Measurements from ENCODE around the gene ZNF285.
A peak's percentile ranks its signal among the peaks of the same experiment; 100 is the strongest.
"Not testable (repeated sequence)": the region's sequence is repeated elsewhere in the genome, so short reads cannot be mapped to it uniquely, and the experiment has no call there.

The ZNF285 gene

DNA sequence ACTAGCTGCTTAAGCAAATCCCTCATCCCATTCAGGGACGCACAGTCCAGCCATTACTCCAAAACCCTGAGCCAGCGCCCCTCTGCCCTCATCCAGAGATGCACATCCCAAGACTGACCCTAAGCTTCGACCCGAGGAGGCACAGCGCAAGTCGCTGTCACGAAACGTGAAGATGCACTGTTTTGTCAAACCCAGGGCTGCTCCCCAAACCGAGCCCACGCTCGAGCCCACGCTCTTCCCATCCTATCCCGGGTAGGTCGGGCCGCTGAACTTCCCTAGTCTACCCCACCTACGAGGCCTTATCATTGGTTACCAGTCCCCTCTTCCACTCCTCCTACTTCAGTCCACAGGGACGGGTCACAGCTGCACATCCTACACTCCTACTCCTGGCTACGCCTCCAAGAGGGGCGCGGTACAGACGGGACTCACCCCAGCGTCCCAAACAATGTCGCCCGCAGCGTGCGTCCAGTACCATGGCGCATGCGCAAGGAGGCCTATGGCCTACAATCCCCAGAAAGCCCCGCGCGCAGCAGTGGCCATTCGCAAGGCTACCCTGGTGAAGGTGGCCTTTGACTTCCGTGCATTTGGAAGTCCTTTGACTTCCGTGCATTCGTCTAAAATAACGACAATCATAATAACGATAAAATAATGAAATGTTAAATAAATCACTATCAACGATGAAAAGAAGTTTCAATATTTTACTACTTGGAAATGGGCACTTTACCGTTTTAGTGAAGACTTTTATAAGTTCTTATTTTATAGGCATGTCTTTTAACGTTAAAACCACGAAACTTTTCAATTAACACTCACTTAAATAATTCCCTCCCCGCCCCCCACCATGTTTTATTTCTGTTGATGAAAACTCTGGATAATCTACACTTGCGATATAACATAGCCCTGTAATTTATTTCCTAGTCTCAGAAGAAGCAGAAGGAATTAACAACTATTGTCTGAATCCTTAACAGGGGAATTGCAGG lies at the start of gene ZNF285:
Gene ZNF285 (minus strand): TSS at position 470 of the 977 bp plus-strand sequence. CDS start 4,395 bp downstream, outside the sequence.
- DNase-seq (ENCODE audit: low spot score), result peak; percentile 6

DNA sequence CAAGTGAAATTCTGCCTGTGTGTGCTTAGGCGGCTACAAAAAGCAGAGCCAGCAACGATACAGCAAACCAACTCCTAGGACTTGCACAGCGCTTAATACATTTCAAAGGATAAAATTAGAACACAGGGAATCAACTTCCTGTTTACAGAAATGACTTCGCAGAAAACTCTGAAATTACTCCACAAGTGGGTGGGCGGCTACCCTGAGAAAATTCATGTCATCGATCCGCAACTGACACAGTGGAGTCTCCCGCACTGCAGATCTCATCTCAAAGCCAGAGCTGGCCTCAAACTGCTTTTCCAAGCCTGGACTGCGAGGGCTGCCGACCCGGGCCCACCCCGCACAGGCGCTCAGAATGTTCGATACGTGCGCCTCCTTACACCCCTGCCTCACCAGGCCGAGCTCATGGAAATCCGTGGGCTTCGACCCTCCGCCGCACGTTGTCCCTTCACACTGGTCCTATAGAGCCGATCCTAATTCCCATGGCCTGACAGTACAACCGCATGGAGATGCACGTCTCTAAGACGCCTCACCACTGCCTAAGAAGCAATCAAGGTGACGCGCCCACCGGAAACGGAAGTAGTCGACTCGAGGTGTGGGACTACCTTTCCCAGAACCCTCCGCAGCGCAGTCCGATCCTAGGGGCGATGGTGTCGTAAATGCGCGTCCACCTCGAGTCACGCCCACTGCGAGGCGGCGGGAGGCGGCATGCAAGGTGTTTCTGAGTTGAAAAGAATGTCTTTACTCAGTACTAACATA lies 46.7 kb upstream of the ZNF285 start, which contains the start of gene ZNF229:
Gene ZNF229 (minus strand): TSS at position 557 of the 759 bp plus-strand sequence. CDS start 5,625 bp downstream, outside the sequence.
- no peak for DNase-seq (ENCODE audit: low spot score)

DNA sequence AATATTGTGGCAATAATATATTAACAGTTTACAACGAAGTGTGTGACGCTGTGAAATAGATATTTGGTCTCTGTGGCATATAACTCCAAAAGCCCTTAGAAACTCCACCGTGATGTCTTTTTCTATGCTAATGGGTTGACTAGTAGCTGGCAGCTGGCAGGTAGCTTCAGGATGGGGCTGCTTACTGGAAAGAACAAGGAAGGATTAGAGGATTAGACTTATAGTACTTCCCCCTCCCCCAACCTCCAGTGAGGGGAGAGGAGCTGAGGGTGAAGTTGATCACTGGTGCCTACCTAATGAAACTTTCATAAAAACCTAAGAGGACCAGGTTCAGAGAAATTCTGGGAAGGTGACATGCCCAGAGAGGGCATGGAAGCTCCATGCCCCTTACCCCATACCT lies 37.0 kb upstream of the ZNF285 start:
- no peak for DNase-seq (ENCODE audit: low spot score)

DNA sequence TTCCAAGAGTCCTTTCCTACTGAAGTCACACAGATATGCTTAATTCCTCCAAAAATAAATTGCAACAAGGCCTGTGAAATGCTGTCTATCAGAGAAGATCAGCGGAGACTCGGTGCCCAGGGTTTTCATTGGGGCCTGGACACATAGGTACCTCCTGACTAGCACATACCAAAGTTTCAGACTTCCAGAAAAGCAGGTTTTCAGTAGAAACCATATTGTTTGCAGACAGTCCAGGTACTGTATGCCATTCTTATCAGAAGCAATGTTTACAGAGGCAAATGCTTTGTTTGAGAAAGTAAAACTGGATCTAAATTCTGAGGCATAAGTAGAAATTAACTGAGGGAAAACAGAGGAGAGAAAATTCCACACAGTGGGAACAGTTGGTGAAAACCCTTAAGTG lies 34.0 kb upstream of the ZNF285 start:
- no peak for DNase-seq (ENCODE audit: low spot score)

DNA sequence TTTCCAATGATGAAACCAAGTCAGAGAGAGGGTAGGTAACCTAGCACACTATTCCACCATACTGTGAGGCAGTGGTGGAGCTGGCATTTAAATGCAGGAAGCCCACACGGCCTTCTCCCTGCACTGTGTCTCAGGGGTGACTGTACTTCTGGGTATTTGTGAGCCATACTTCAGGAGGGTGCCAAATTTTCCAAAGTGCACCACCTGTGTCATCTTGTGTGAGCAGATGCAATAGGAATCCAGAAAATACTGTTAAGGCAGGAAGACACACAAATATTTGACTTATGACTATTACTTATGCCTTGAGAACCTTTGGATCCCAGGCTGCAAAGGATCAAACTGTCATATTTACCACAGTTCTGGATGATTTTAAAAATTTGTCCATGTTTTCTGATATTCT lies 29.5 kb upstream of the ZNF285 start:
- DNase-seq (ENCODE audit: low spot score), result no peak

DNA sequence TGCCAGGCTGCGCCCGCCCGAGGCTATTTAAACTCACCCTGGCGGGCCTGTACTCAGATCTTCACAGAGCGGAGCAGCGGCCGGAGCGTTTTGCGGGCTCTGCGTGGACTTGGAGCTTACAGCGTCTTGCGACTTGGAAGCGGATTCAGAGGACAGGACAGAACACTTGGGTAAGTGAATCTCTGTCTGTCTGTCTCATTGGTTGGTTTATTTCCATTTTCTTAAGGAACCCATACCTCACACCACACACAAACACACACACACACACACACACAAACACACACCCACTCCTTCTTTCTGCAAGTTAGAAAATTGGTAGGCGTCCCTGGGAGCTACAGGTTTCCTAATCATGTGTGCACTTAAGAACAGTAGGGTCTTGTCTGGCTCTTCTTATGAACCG lies 14.1 kb upstream of the ZNF285 start:
- DNase-seq (ENCODE audit: low spot score), result not testable (repeated sequence)

DNA sequence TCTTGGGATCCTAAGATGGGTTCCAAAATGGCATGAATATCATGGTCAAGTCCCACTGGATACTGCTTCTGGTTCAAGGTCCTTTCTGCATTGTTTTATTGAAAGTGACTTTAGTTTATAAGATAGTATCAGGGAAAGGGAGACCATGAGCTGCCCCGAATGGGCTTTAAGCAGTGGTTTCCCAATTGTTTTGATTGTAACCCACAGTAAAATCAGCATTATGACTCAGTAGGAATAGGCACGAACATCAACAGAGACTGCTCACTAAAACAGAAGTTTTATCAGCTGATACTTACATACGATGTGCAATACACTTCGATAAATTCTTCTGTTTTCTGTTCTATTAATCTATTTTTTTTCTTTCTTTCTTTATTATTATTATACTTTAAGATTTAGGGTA lies 12.1 kb downstream of the ZNF285 start:
- DNase-seq (ENCODE audit: low spot score), result not testable (repeated sequence)

DNA sequence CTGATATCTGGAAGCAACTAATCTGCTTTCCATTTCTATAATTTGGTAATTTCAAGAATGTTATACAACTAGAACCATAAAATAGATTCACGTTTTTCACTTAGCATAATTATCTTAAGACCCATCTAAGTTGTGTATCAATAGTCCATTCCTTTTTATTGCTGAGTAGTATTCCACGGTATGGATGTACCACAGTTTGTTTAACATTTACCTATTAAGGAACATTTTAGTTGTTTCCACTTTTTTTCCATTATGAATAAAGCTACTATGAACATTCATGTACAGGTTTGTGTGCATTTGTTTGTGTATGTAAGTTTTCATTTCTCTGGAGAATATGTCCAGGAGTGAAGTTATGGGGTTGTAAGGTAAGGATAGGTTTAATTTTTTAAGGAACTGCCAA lies 26.6 kb downstream of the ZNF285 start:
- no peak for DNase-seq (ENCODE audit: low spot score)

DNA sequence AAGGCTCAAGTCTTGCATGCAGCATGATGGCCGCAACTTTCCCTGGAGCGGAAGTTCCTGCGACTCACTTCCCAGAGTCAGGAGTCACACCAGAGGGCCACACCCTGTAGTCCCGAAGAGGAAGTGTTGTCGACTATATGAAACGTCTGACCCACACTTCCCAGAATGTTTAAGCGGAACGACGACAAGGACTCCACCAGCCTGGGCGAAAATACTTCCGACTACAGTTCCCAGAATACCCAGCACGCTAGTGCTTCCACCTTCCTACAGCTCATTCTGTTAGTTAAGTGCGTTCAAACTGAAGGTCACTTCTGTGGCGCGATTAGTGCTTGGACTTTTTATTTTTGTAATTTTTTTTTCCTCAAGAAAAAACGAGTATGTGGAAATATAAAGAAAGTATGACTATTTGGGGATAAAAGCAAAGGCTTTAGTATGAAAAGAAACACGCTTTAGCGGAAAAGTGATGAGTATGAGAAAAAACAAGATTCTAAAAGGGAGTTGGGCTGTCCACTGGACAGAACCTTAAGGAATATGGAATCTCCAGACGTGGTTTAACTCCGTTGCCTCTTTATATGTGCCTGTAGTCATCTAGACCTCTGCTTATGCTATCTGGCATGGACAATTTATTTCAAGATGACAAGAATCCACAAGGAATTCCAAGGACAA lies 29.5 kb downstream of the ZNF285 start:
- DNase-seq (ENCODE audit: low spot score), result no peak

DNA sequence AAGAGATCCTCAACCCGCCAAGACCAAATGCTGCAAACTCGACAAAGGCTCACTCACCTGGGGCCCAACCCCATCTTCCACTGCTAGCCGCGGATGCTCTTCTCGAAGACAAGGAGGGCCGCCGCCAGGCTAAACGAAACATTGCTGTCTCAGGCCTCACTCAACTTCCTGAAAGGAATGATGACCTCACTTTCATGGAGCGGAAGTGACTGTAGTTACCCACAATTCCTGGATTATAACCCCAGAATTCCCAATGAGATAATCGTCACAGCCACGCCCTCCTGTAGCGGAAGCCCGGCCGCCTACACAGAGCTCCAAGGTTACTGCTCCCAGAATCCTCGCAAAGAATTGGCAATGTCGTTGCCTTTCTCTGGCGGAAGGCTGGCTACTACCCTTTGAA lies 34.4 kb downstream of the ZNF285 start:
- DNase-seq (ENCODE audit: low spot score), result no peak

DNA sequence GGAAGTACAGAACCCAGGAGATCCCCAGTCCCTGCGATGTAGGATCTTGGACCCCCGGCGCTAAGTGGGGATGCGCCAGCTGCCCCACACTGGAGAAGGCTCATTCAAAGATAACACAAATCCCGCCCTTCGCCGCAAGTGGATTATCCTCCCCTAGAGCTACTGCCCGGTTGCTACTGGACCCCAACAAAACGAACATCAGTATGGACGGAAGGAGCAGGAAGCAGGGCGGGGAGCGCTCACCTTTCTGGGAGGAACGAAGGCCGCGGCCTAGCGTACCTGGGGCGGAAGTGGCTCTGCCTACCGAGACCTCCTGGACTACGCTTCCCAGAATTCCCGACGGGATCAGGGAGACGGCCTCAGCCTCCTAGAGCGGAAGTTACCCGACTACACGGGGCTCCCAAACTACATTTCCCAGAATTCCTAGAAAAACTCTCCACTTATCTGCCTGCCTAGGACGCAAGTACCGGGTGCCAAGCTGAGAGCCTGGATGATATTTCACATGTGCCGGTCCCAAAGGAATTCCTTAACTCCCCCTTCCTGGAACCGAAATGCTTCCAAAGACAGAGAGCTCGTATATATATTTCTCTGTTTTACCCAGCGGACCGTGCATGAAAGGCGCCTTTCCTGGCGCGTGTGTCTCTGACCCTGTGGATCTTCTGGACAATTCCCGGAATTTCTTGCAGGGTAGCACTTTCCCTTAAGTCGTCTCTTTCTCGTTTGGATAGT lies 44.9 kb downstream of the ZNF285 start, which contains the start of gene ZNF112:
Gene ZNF112 (minus strand): TSS at position 298 of the 729 bp plus-strand sequence. CDS start 16,141 bp downstream, outside the sequence.
- no peak for DNase-seq (ENCODE audit: low spot score)

DNA sequence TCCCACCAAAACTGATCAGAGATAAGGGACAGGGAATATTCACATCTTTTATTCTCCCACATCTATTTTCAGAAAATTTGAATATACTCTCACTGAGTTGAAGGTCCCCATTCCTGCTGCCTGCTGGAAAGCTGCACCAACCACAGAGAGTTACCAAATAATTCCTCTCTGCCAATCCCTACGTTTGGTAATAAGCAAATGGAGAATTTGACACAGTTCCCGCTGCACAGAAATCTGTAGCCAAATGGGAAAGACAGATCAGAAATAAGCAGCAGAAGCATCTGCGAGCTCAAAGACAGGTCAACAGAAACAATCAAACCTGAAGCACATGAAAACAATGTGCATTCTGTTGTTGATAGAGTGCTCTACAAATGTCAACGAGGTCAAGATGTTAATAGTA lies 54.9 kb downstream of the ZNF285 start:
- DNase-seq (ENCODE audit: low spot score), result no peak

DNA sequence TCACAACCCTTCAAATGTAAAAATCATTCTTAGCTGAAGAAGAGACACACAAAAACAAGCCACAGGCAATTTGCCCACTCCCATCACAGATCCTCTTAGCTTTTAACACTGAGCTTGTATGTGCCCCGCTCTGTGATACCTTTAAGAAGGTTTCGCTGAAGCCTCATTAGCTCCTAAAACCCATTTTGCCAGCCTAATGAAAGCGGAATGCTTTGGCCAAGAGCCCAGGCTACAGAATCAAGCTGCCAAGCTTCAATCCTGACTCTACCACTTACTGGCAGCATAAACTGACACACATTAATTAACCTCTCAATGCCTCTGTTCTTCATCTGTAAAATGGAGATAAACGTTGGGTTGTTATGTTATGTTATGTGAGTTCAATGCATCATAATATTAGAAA lies 55.4 kb downstream of the ZNF285 start:
- no peak for DNase-seq (ENCODE audit: low spot score)

DNA sequence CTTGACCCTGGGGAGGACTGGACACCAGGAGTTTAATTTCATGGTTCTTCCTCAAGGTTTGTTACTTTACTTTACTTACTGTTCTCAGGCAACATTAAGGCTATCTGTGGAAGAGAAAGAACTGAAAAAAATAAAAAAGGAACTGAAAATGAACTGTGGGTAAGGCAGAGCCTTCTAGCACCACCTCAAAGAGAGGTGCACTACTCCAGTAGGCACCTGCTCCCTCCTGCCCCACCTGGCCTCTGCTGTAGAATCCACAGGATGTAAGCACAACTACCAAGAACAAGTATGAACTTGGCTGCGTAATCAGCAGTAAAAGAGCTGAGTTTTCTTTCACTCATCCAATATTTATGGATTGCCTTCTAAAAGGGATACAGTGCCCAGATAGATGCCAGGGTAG lies 57.2 kb downstream of the ZNF285 start:
- DNase-seq (ENCODE audit: low spot score), result no peak

DNA sequence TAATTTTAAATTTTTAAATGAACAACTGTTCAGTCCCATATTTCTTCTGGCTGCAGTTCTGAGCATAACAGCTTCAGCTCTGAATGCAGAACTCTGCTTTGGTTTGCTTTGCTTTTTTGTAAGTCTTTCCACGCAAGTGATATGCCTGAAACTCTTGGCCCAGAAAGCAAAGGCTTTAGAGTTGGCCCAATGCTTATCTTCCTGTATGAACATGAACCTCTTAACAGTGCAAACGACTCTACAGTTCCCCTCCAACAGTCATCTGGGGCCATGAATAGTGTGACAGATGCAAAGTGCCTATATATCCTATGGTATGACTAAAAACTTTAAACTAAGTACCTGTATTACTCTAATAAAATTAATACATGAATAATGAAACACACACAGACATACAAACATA lies 59.6 kb downstream of the ZNF285 start:
- DNase-seq (ENCODE audit: low spot score), result no peak

DNA sequence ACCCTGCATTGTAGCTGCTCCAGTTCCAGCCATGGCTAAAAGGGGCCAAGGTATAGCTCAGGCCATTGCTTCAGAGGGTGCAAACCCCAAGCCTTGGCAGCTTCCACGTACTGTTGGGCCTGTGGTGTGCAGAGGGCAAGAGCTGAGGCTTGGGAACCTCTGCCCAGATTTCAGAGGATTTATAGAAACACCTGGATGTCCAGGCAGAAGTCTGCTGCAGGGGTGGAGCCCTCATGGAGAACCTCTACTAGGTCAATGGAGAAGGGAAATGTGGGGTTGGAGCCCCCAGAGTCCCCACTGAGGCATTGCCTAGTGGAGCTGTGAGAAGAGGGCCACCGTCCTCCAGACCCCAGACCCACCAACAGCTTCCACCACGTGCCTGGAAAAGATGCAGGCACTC lies 66.8 kb downstream of the ZNF285 start:
- DNase-seq (ENCODE audit: low spot score), result not testable (repeated sequence)

Data from hematopoietic multipotent progenitor cell treated with erythropoietin and hydrocortisone succinate and interleukin-3 and kit ligand, for 17 days (in vitro differentiated cells).